HG03159 (cell line): ENCODE data around the gene NKD1.
A peak's percentile ranks its signal among the peaks of the same experiment; 100 is the strongest.
"Not testable (repeated sequence)": the region's sequence is repeated elsewhere in the genome, so short reads cannot be mapped to it uniquely, and the experiment has no call there.

Experiments
- ATAC-seq: cut with Tn5 transposase; IDR thresholded peaks from one replicate; pipeline ENCODE4 v1.9.1; 2021; ENCODE audit warnings: mild to moderate bottlenecking, moderate library complexity; ENCODE audit not compliant: unreplicated experiment

Gene NKD1

DNA sequence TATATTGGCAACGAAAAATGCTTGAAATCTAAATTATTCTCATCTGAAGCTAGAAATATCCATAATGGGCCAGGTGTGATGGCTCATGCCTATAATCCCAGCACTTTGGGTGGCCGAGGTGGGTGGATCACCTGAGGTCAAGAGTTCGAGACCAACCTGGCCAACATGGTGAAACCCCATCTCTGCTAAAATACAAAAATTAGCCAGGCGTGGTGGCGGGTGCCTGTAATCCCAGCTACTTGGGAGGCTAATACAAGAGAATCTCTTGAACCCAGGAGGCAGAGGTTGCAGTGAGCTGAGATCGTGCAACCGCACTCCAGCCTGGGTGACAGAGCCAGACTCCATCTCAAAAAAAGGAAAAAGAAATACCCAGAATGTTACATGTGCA is 11.9 kb upstream of the NKD1 start:
- ATAC-seq = not testable (repeated sequence)

DNA sequence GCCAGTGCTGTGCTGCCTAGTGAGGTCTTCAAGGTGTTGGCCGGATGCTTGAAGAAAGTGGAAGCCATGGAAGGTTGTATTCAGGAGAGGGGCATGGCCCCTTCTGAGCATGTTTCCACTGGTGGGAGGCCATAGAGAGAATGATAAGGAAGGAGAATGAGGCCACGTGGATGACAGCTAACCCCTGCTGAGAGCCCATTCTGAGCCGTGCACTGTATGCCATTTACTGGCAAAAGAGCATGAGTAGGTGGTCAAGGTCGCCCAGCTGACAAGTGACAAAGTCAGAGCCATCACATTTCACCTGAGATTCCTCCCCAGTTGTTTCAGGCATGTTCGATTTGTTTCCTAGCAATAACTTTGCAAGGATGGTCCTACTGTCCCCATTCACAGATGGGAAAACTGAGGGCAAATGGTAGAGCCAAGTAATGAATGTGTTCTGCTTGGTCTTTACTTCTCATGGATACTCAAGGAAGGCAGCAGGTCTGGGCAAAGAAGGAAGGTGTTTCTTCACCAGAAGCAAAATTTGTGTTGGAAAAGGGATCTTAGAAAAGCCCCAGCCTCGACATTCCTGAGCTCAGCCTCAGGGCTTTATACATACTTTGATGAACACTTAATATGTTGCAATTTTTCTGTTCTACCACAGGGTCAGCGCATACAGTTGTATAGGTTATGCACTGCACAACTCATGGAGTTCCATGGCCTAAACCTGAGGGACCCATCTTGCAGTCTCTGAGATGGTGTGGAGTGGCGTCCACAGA is 10.5 kb upstream of the NKD1 start:
- ATAC-seq = no peak

DNA sequence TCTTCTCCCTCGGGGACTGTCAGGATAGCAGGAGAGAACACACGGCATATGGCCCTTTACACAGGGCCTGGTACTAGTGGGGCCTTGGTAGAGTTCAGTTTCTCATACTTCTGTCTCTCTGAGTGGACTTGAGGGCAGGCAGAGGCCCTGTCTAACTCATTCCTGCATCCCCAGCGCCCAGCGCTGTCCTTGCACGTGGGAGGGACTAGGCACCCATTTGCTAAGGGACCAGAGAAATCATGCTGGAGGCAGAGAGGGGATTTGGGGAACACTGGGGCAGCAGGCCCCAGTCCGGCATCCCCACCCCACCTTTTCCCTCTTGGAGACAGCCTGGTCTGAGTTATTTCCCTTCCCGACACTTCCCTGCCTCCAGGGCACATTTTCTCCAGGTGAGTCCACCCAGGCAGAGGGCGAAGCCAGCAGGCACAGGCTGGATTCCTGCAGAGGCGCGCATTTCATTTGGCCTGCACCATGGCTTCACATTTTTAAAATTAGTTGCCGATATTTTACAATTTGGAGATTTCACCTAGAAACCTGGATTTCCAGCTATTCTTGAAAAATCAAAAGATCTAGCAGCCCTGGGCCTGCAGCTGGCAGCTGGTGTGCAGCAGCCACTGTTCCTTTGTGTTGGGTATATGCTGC is 9.7 kb upstream of the NKD1 start:
- ATAC-seq = no peak

DNA sequence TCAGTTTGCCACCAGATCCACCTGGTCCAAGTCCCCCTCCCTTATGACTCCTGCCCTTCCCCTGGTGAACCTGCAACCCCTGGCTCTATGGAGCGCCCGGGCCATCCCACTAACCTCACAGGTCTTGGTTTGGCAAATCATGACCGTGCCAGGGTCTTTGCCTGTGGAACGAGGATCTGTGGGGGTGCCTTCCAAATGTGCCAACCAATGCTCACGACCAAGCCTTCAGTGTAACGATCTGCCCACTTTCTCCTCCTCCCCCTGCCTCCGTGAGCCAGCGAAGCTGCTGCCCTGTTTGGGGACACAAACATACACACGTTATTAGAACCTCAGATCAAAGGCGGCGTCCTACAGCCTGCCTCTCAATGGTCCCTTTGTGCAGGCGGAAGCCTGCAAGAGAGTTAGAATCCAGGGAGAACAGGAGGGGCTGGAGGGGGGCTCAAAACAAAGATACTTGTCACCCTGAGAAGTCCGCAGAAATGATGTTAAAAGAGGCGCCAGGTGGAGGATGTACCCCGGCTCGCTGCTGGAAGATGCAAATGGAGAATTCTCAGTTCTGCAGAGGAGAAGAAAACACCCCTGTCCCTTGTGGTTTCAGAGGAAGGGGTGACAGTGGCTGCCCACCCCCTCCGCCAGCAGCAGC is 9.0 kb upstream of the NKD1 start:
- no peak for ATAC-seq

GRCh38 chr16:50539822-50540710 is 8.1 kb upstream of the NKD1 start:
- no peak for ATAC-seq

DNA sequence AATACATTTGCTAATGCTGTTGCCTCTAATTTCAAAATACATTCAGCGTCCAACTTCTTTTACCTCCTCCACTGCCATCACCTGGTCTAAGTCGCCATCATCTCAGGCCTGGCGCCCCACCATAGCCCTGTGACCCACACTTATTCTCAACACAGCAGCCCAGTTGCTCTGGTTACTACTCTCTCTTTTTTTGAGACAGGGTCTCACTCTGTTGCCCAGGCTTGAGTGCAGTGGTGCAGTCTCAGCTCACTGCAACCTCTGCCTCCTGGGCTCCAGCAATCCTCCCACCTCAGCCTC is 7.5 kb upstream of the NKD1 start:
- ATAC-seq = no peak

GRCh38 chr16:50542703-50543102 is 5.5 kb upstream of the NKD1 start:
- ATAC-seq = no peak

DNA sequence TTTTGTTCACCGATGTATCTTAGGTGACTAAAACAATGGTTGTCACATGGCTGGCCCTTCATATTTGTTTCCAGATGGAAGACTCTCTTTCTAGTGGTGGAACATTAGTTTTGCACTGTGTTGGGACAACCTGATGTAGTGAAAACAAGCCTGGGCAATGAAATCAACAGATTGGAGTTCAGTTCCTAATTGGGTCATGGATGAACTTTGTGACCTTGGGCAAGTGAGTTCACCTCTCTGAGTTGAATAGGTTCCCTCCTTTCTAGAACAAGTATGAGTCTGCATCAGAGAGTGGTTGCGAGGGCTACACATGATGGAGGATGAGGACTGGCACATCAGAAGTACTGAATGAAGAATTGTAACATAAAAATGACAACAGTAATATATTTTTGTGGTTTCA is 2.1 kb upstream of the NKD1 start:
- no peak for ATAC-seq

- peak; percentile 35 for ATAC-seq
These were observed 664 bp upstream of the NKD1 start for GRCh38 chr16:50547340-50548124.

DNA sequence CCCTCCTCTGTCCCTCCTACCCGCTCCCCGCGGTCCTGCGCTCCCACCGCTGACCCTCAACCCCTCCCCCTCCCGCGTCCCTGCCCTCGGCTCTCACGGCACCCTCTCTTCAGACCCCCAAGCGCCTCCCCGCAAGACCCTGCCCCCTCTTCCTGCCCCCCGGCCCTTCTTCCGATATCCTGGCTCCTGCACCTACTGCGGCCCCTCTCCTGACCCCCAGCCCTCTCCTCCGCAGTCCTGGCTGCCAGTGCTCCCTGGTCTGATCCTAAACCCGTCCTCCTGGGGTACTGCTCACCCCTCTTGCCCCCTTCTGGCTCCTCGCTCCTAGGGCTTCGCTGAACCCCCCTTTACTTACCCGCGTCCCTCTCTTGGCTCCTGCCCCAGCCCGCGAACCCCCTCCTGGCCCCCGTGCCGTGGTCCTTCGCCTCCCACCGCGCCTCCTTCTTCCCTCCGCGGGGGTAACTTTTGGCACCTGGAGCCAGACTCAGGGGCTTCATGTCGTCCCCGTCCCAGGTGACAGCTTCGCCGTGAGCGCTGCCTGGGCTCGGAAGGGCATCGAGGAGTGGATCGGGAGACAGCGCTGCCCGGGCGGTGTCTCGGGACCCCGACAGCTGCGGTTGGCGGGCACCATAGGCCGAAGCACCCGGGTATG is 839 bp downstream of the NKD1 start:
- no peak for ATAC-seq

DNA sequence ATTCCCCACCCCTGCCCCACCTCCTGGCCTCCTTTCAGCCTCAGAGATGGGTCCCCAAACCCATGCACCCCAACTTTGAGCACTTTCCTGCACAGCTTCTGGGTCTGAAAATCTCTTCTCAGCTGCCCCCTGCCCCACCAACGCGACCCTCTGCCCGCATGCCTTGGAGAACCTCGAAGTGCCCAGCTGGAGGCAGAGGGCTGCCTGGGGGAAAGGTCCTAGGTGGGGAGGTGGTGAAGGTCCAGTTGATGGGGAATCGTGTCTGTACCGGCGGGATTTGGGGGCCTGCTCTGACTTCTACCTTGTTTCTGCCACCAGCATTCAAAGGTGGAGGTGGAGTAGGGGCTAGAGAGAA is 1.3 kb downstream of the NKD1 start:
- ATAC-seq = no peak

DNA sequence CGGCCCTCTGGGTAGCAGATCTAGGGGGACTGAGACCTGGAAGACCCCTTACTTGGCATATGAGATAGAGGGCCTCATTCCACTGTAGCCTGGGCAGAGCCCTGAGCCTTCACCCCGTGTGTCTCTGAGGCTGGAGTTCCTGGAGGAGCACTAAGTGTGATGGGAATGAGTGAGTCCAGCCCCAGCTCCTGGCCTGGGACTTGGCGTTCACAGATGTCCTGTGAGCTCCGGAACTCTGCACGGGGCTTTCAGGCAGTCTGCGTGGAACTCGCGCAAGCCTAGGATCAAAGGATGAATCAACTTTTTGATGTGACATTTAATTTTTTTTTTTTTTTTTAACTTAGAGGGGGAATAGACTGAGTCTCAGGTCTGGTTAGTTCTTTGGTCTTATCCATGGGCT is 1.8 kb downstream of the NKD1 start:
- no peak for ATAC-seq

DNA sequence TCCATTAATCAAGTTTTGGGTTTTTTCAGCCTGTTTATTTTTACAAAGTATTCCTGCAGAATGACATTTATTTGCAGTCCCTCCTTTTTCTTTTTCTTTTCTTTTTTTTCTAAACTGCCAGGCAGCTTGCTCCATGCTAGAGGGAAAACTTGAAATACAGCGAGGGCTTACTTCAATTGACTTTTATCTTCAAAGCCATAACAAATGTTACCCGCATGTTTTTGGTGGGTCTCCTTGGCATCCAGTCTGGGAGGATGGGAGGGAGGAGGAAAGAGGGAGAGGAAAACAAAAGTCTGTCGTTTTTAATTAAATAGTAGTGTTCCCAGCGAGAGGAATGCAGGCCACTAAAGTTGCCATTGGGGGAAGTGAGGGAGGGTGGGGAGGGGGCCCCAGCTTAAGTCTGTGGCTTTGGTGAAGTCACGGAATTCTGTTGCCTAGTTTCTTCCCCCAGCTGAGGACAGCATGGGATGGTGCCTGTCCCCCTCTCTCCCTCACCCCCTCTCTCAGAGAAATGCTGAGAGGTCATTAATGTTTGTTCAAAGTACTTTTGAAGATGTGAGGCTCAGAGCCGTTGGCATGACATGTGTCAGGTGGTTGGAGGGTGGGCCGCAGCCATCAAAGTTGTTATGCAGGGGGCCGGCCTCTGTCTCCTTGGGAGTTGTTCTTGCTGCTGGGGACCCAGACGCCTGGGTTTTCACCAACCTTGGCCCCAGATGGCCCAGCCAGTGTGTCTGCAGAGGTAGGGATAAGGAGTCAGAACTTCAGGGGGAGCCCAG is 2.9 kb downstream of the NKD1 start:
- no peak for ATAC-seq

DNA sequence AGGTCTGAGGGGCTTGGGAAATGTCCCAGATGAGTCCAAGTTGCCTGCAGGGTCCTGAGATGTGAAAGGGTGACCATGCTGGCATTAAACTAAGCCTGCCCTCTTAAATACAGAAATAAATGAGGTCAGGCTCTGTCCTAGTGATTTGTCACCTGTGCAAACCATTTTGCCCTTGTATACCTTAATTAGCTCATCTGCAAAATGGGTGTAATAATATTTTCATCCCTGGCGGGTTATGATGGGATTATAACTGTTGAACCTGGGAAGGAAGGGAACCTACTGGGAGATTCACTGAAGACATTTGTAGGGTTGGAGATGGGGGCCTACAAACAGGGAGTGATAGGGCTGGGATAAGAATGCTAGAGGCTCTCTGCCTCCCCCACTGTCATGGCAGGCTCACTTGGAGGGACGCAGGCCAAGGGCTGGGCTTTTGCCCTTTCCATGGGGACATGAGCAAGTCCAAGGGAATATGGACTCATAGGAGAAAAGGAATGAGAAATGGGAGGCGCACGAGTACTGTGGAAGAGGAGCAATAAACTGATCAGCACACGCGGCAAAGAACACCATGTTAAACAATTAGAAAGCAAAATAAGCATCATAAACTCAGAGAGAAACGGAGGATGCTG is 4.4 kb downstream of the NKD1 start:
- no peak for ATAC-seq

- no peak for ATAC-seq
These were observed 5.0 kb downstream of the NKD1 start for GRCh38 chr16:50553182-50553710.

GRCh38 chr16:50553731-50554360 is 5.7 kb downstream of the NKD1 start:
- ATAC-seq = no peak

DNA sequence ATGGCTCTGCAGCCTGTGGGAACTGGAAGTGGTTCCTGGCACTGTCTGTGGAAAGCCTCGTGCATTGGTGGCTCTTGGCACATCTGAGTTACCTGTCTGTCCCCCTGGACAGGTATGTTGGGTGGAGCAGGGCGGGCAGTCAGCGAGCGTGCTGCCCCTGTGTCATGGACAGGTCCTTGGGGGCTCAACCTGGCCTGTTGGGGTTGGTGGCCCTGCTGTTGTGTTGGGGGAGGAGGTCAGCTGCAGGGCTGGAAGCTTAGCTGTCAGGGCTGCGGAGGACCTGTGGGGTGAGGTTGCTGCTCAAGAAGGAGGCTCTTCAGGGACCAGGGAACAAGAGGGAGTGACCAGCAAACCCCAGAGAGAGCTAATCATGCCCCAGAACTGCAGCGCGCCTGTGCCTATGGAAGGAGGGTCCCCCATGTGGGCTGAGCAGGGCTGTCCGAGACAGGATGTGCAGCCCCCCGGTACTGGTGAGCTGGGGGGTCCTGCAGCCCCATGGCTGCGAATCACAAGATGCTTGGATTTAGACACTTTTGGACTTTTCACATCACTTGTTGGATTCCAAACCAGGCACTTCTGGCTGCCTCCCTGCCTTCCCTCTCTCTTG is 7.2 kb downstream of the NKD1 start:
- ATAC-seq = no peak
